Measurements from ENCODE around the gene CA11.

The CA11 gene

GRCh38 chr19:48629297-48629598 lies 16.7 kb downstream of the CA11 start:
- no peak for DNase-seq (ENCODE audit: low read depth, low spot score)

- DNase-seq (ENCODE audit: low read depth, low spot score): no peak
These were observed 17.3 kb downstream of the CA11 start for GRCh38 chr19:48628486-48629296.

- DNase-seq (ENCODE audit: low read depth, low spot score): no peak
These were observed 18.1 kb downstream of the CA11 start for GRCh38 chr19:48627865-48628314.

- DNase-seq (ENCODE audit: low read depth, low spot score): no peak
These were observed 18.7 kb downstream of the CA11 start for GRCh38 chr19:48627201-48627864.

GRCh38 chr19:48625891-48626327 lies 20.1 kb downstream of the CA11 start:
- no peak for DNase-seq (ENCODE audit: low read depth, low spot score)

GRCh38 chr19:48624791-48625723 lies 20.9 kb downstream of the CA11 start:
- no peak for DNase-seq (ENCODE audit: low read depth, low spot score)

GRCh38 chr19:48624067-48624594 lies 21.9 kb downstream of the CA11 start:
- no peak for DNase-seq (ENCODE audit: low read depth, low spot score)

GRCh38 chr19:48623556-48624066 lies 22.4 kb downstream of the CA11 start:
- no peak for DNase-seq (ENCODE audit: low read depth, low spot score)

- no peak for DNase-seq (ENCODE audit: low read depth, low spot score)
These were observed 26.0 kb downstream of the CA11 start for GRCh38 chr19:48619692-48620585.

GRCh38 chr19:48618916-48619691 lies 26.9 kb downstream of the CA11 start, which contains the start of the genes RPL18 and SPHK2:
RPL18 (minus strand) TSS chr19:48619178; CDS start chr19:48619143, 35 bp downstream.
SPHK2 (plus strand) TSS chr19:48619506; CDS start chr19:48620515, 1,009 bp downstream.
- peak; percentile 99 for DNase-seq (ENCODE audit: low read depth, low spot score)

- DNase-seq (ENCODE audit: low read depth, low spot score): no peak
These were observed 27.6 kb downstream of the CA11 start for GRCh38 chr19:48618278-48618915.

- no peak for DNase-seq (ENCODE audit: low read depth, low spot score)
These were observed 28.6 kb downstream of the CA11 start for GRCh38 chr19:48617146-48617937.

- DNase-seq (ENCODE audit: low read depth, low spot score): no peak
These were observed 29.4 kb downstream of the CA11 start for GRCh38 chr19:48616491-48617056.

- DNase-seq (ENCODE audit: low read depth, low spot score): no peak
These were observed 29.9 kb downstream of the CA11 start for GRCh38 chr19:48616041-48616436.

GRCh38 chr19:48615231-48616040 lies 30.6 kb downstream of the CA11 start:
- DNase-seq (ENCODE audit: low read depth, low spot score): no peak

- DNase-seq (ENCODE audit: low read depth, low spot score): no peak
These were observed 31.4 kb downstream of the CA11 start, which contains the start of gene FAM83E for GRCh38 chr19:48614436-48615230. FAM83E (minus strand) TSS chr19:48615076; CDS start chr19:48613372, 1,704 bp downstream.
